Omental fat pad (tissue), 4 donors: ENCODE measurements around the gene CLSTN1. TPM values are rescaled to one million over a fixed set of nuclear protein-coding genes. Genes with fewer than 3 reads are reported as not detected.

Experiments
- ATAC-seq: fragments of 150-250 bp; one replicate; pipeline ENCODE4 v1.9.1; 2016; ENCODE audit warnings: mild to moderate bottlenecking, moderate library complexity; ENCODE audit not compliant: low FRiP score
- DNase-seq: peaks from one replicate; pipeline ENCODE4 v3.0.0-alpha.2; 2019; ENCODE audit warnings: low spot score
- CTCF ChIP-seq, 3 donors: fragments of 450-650 bp; IDR thresholded peaks; one replicate each; pipeline ENCODE4 v1.5.1; 2016 to 2017; ENCODE audit warnings: antibody characterized with exemption in 3 of 3, mild to moderate bottlenecking in 3 of 3, moderate library complexity in 2 of 3
- total RNA-seq, 4 donors: library from RNA; depleted of rRNA; stranded (reverse); fragments of >200 nt; gene quantifications; one replicate each; pipeline ENCODE4 v1.1.0, GENCODE V29; 2016

Gene CLSTN1
- total RNA-seq, 4 donors from 2014 or later = 28.3 to 41.0 (median 30.1) TPM

GRCh38 chr1:9869831-9870251, 46.1 kb upstream of the CLSTN1 start:
- no peak for TF ChIP-seq CTCF (IDR thresholded peaks at IDR 0.05)
- no peak for DNase-seq
- no peak for ATAC-seq

DNA sequence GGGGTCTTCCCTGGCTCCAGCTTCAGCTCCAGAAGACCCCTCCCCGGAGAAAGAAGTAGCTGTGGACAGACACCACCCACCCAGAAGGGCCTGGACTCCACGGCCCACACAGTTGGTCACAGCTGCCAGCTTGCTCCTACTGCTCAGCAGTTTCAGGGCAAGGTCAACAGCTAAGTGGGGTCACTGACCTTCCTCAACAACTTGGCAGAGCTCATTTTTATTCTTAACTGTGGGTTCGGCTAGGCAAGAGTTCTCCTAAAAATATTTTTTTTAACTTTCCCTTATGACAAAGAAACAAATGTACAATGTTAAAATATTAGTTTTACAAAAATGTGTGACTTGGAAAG, 44.5 kb upstream of the CLSTN1 start:
- no peak for ATAC-seq
- no peak for DNase-seq
- no peak for TF ChIP-seq CTCF (IDR thresholded peaks at IDR 0.05)

DNA sequence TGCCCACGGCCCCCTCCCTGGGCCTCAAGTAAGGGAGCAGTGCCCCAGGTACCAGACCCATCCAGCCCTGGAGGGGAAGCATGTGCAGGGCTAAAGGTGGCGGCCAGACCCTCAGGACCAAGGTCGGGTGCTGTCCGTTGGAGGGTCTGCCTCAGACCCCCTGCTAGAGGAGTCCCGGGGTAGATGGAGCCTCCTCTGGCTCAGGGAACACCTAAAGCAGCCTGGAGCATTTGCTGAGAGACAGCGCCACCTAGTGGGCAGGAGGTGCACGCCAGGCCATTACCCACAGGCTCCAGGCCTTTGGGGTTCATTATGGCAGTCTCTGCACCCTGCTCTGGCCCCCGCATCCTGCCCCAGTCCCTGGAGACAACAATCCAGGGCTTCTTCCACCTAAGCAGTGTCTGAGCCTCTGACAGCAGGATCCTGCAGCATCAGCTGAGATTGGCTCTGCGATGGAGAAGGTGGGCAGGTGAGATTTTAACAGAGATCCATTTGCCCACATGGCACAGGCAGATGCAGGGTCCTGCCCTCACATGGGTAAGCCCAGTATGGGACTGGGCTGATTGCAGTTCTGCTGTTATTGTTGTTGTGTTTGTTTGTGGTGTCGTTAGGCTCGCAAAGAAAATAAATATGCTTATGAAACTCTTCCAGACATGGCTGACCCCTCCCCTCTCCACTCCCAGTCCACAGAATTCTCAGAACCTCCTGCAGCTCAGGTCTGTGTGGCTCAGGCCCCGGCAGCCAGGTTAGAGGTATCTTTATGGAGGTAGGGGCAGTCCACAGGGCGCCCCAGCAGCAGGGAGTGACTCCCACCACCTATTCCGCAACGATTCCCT, 43.9 kb upstream of the CLSTN1 start:
- TF ChIP-seq CTCF (IDR thresholded peaks at IDR 0.05) = peak in 2 of 3 donors; percentile 56 to 89
- DNase-seq = peak; percentile 94
- no peak for ATAC-seq

GRCh38 chr1:9866836-9867235, 43.1 kb upstream of the CLSTN1 start:
- TF ChIP-seq CTCF (IDR thresholded peaks at IDR 0.05) = no peak
- DNase-seq (no peak), ATAC-seq (no peak)

- TF ChIP-seq CTCF (IDR thresholded peaks at IDR 0.05) = no peak
- ATAC-seq = no peak
- DNase-seq = no peak
Measured at GRCh38 chr1:9865724-9866123, 42.0 kb upstream of the CLSTN1 start.

GRCh38 chr1:9863371-9863770, 39.6 kb upstream of the CLSTN1 start:
- TF ChIP-seq CTCF (IDR thresholded peaks at IDR 0.05) = no peak
- no peak for ATAC-seq

DNA sequence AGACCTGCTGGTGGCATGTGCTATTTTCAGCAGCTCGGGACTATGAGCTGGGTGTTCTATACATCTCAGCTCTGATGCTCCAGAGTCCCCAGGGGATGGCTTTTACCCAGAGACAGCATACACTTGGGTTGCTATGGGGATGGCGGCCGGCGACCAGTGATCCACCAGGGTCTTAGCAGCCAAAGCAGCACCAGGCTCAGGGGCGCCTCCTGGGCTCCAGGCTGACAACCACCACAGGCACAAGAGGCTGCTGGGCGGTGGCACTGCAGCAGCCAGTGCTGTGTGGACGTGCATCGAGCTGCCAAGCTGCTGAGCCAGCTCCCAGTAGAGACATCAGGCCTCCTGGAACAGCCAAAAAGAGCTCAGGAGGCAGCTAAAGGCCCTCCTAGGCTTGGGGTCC, 37.6 kb upstream of the CLSTN1 start:
- no peak for TF ChIP-seq CTCF (IDR thresholded peaks at IDR 0.05)
- no peak for DNase-seq
- ATAC-seq = no peak

More at GRCh38 chr1:9863371-9863770, 39.6 kb upstream of the CLSTN1 start:
- DNase-seq = no peak
